Hepatocyte (in vitro differentiated cells): ENCODE data around the gene RPSA. TPM values are rescaled to one million over a fixed set of nuclear protein-coding genes. Genes with fewer than 3 reads are reported as not detected.

Source experiments
- DNase-seq: peaks from one replicate; pipeline ENCODE4 v3.0.0-alpha.2; 2016; ENCODE audit warnings: low spot score
- H2AFZ ChIP-seq: fragments of 200-600 bp; sonication (generic); 2 replicates; pipeline ENCODE4 v1.6.0; 2016; ENCODE audit warnings: antibody characterized with exemption, mild to moderate bottlenecking
- H3K27ac ChIP-seq: fragments of 200-600 bp; sonication (generic); 2 replicates; pipeline ENCODE4 v1.5.1; 2016; ENCODE audit warnings: mild to moderate bottlenecking
- H3K27me3 ChIP-seq: fragments of 200-600 bp; sonication (generic); 2 replicates; pipeline ENCODE4 v1.6.1; 2016
- H3K36me3 ChIP-seq: fragments of 200-600 bp; sonication (generic); replicated peaks from 2 replicates; pipeline ENCODE4 v1.5.1; 2016; ENCODE audit warnings: low read depth; ENCODE audit not compliant: insufficient read depth
- H3K4me1 ChIP-seq: fragments of 200-600 bp; sonication (generic); 2 replicates; pipeline ENCODE4 v1.5.1; 2016; ENCODE audit warnings: mild to moderate bottlenecking, moderate library complexity; ENCODE audit not compliant: insufficient read depth
- H3K4me2 ChIP-seq: fragments of 200-600 bp; sonication (generic); 2 replicates; pipeline ENCODE4 v1.6.0; 2016
- H3K4me3 ChIP-seq: fragments of 200-600 bp; sonication (generic); 2 replicates; pipeline ENCODE4 v1.5.1; 2016; ENCODE audit warnings: mild to moderate bottlenecking
- H3K79me2 ChIP-seq: fragments of 200-600 bp; sonication (generic); 2 replicates; pipeline ENCODE4 v1.6.0; 2017; ENCODE audit warnings: mild to moderate bottlenecking
- H3K9me2 ChIP-seq: fragments of 200-600 bp; sonication (generic); replicated peaks from 2 replicates; pipeline ENCODE4 v1.6.0; 2017; ENCODE audit warnings: mild to moderate bottlenecking; ENCODE audit not compliant: insufficient read depth
- H3K9me3 ChIP-seq: fragments of 200-600 bp; sonication (generic); 2 replicates; pipeline ENCODE4 v1.5.1; 2016; ENCODE audit warnings: low read depth, mild to moderate bottlenecking
- H4K20me1 ChIP-seq: fragments of 200-600 bp; sonication (generic); 2 replicates; pipeline ENCODE4 v1.6.0; 2016; ENCODE audit warnings: mild to moderate bottlenecking; ENCODE audit not compliant: insufficient read depth, poor library complexity, severe bottlenecking
- CTCF ChIP-seq: fragments of 200-600 bp; sonication (generic); IDR thresholded peaks from 2 replicates; pipeline ENCODE4 v1.5.1; 2016; ENCODE audit warnings: antibody characterized with exemption, mild to moderate bottlenecking; ENCODE audit not compliant: poor library complexity
- EZH2 ChIP-seq: fragments of 200-600 bp; sonication (generic); IDR thresholded peaks from 2 replicates; pipeline ENCODE4 v1.6.1; 2016; ENCODE audit warnings: antibody characterized with exemption, mild to moderate bottlenecking, borderline replicate concordance
- EZH2phosphoT487 ChIP-seq: fragments of 200-600 bp; sonication (generic); IDR thresholded peaks from one replicate; pipeline ENCODE4 v1.6.1; 2018; ENCODE audit warnings: antibody characterized with exemption, mild to moderate bottlenecking, low read depth, moderate library complexity; ENCODE audit not compliant: unreplicated experiment, severe bottlenecking
- WGBS: methylation state at CpG from one replicate; pipeline ENCODE4 v1.1.6; 2016; ENCODE audit warnings: low lambda C conversion rate; ENCODE audit errors: missing lambda C conversion rate; 5-methylcytosine and 5-hydroxymethylcytosine counted together
- polyA plus RNA-seq: library from polyadenylated mRNA; unstranded; fragments of >200 nt; fragmentation: Nextera tagmentation; extraction: Ambion mirVana; gene quantifications from 2 replicates; pipeline ENCODE4 v1.2.1, GENCODE V29; 2016
- small RNA-seq: library from RNA; depleted of rRNA; stranded (forward); fragments of <200 nt; gene quantifications from one replicate; pipeline ENCODE3, GENCODE V24; 2014
- total RNA-seq: library from RNA; depleted of rRNA; stranded (reverse); fragments of >200 nt; gene quantifications from 2 replicates; pipeline ENCODE4 v1.2.3, GENCODE V29; 2014

Gene RPSA
- total and polyA plus RNA-seq, 2 experiments from 2014 or later = 249 to 961 TPM

- H3K4me3 ChIP-seq = no peak overlapping the region
- H4K20me1 ChIP-seq = no peaks in the 10 kb centered on the region
- H3K36me3 ChIP-seq = no peaks in the 10 kb centered on the region
- no peak for DNase-seq
- no peak overlapping the region for H3K4me2 ChIP-seq
- TF ChIP-seq EZH2 = no peak
- TF ChIP-seq CTCF = no peak
- no peak for TF ChIP-seq EZH2phosphoT487
- H3K79me2 ChIP-seq = no peaks in the 10 kb centered on the region
- WGBS = 49% methylated on average over 2 of the region's 2 CpGs
- no peaks in the 10 kb centered on the region for H3K4me1 ChIP-seq
- no peaks in the 10 kb centered on the region for H3K27me3 ChIP-seq
- H3K9me2 ChIP-seq = no peaks in the 10 kb centered on the region
- no peak overlapping the region for H2AFZ ChIP-seq
- no peak overlapping the region for H3K27ac ChIP-seq
- H3K9me3 ChIP-seq = no peaks in the 10 kb centered on the region
These were observed 54.2 kb downstream of the RPSA start for GRCh38 chr3:39460677-39461076.

Small RNA genes lying within 50 kb of the gene (small RNA-seq; reads per million reads assigned to genes)
- gene SNORA6 = not detected
- gene SNORA62 = not detected

Other genes with a start within 250 kb of the RPSA start
- gene XIRP1, start 214.1 kb upstream of the RPSA start, total RNA-seq = 0.10 TPM in 1 of 2 replicates, not detected in the other
- gene XIRP1, start 214.1 kb upstream of the RPSA start, polyA plus RNA-seq = 1.4 TPM in 1 of 2 replicates, not detected in the other
- 0.28 and 0.70 TPM in 2 replicates for gene CX3CR1, start 126.7 kb upstream of the RPSA start, total RNA-seq
- gene CX3CR1, start 126.7 kb upstream of the RPSA start, polyA plus RNA-seq = 1.3 TPM in 1 of 2 replicates, not detected in the other
- gene CCR8, start 77.0 kb upstream of the RPSA start, total RNA-seq = not detected in 2 replicates
- not detected in 2 replicates for gene CCR8, start 77.0 kb upstream of the RPSA start, polyA plus RNA-seq
- gene SLC25A38, start 23.4 kb upstream of the RPSA start, total RNA-seq = 37.2 and 43.2 TPM in 2 replicates
- gene SLC25A38, start 23.4 kb upstream of the RPSA start, polyA plus RNA-seq = 32.4 and 35.7 TPM in 2 replicates
- 0.10 and 0.40 TPM in 2 replicates for gene MOBP, start 61.0 kb downstream of the RPSA start, total RNA-seq
- 0.17 TPM in 1 of 2 replicates, not detected in the other for gene MOBP, start 61.0 kb downstream of the RPSA start, polyA plus RNA-seq